OCI-LY3 (cell line): ENCODE measurements around the gene MBTD1.

Experiments used
- H2AFZ ChIP-seq: fragments of 200-600, 300-600 bp; shearing (Covaris generic); 2 replicates; pipeline ENCODE4 v1.6.0; 2014; ENCODE audit warnings: antibody characterized with exemption, low read depth, low read length
- H3K27ac ChIP-seq: fragments of 200-600, 300-600 bp; sonication (generic); 2 replicates; pipeline ENCODE4 v1.5.1; 2014; ENCODE audit warnings: mild to moderate bottlenecking, low read length, moderate library complexity, mixed read lengths
- H3K27me3 ChIP-seq: fragments of 200-600, 300-600 bp; sonication (generic); 2 replicates; pipeline ENCODE4 v1.6.1; 2014; ENCODE audit warnings: low read depth, low read length, mixed read lengths
- H3K36me3 ChIP-seq: fragments of 200-600, 300-600 bp; sonication (generic); replicated peaks from 2 replicates; pipeline ENCODE3; 2014; ENCODE audit warnings: low read depth, low read length, mixed read lengths
- H3K4me1 ChIP-seq: fragments of 300-600, 200-600 bp; sonication (generic); 2 replicates; pipeline ENCODE4 v1.6.1; 2014; ENCODE audit warnings: low read length, mixed read lengths
- H3K4me2 ChIP-seq: fragments of 200-600, 300-600 bp; sonication (generic); 2 replicates; pipeline ENCODE4 v1.6.1; 2014; ENCODE audit warnings: low read length, mixed read lengths
- H3K4me3 ChIP-seq: fragments of 300-600, 200-600 bp; sonication (generic); 2 replicates; pipeline ENCODE4 v1.5.1; 2014; ENCODE audit warnings: antibody characterized with exemption, mild to moderate bottlenecking, low read length, moderate library complexity
- H3K79me2 ChIP-seq: fragments of 300-600, 200-600 bp; shearing (Covaris generic); 2 replicates; pipeline ENCODE4 v1.6.1; 2014; ENCODE audit warnings: mild to moderate bottlenecking, low read length, mixed read lengths
- H3K9ac ChIP-seq: fragments of 300-600, 200-600 bp; shearing (Covaris generic); 2 replicates; pipeline ENCODE4 v1.6.0; 2014; ENCODE audit warnings: mild to moderate bottlenecking, low read length, moderate library complexity
- H3K9me3 ChIP-seq: fragments of 200-600, 300-600 bp; shearing (Covaris generic); 2 replicates; pipeline ENCODE4 v1.6.1; 2014; ENCODE audit warnings: low read length, mixed read lengths; ENCODE audit not compliant: insufficient read depth
- H4K20me1 ChIP-seq: fragments of 200-600, 300-600 bp; sonication (generic); 2 replicates; pipeline ENCODE4 v1.6.1; 2016; ENCODE audit warnings: low read length, mixed read lengths; ENCODE audit not compliant: insufficient read depth
- CTCF ChIP-seq: fragments of 200-600, 300-600 bp; sonication (generic); IDR thresholded peaks from 2 replicates; pipeline ENCODE4 v1.5.1; 2014; ENCODE audit warnings: antibody characterized with exemption, low read length, low read depth
- EZH2phosphoT487 ChIP-seq: fragments of 200-600 bp; shearing (Covaris generic); IDR thresholded peaks from 2 replicates; pipeline ENCODE4 v1.6.1; 2018; ENCODE audit warnings: antibody characterized with exemption, mixed run types, low read depth

Gene MBTD1

GRCh38 chr17:51200846-51201245, 59.0 kb downstream of the MBTD1 start:
- no peaks in the 10 kb centered on the region for H3K9me3 ChIP-seq
- H3K4me3 ChIP-seq, result no peak overlapping the region
- no peaks in the 10 kb centered on the region for H3K27me3 ChIP-seq
- TF ChIP-seq CTCF (no peak), EZH2phosphoT487 (no peak)
- no peak overlapping the region for H2AFZ ChIP-seq
- no peaks in the 10 kb centered on the region for H3K79me2 ChIP-seq
- H3K27ac ChIP-seq, result no peak overlapping the region
- H3K4me2 ChIP-seq, result no peak overlapping the region
- H3K4me1 ChIP-seq, result no peaks in the 10 kb centered on the region
- peaks cover 40% of the 10 kb centered on the region for H3K36me3 ChIP-seq
- no peaks in the 10 kb centered on the region for H4K20me1 ChIP-seq
- no peak overlapping the region for H3K9ac ChIP-seq

- peaks cover 38% of the 10 kb centered on the region for H3K36me3 ChIP-seq
Measured at GRCh38 chr17:51200295-51200694, 59.6 kb downstream of the MBTD1 start.

DNA sequence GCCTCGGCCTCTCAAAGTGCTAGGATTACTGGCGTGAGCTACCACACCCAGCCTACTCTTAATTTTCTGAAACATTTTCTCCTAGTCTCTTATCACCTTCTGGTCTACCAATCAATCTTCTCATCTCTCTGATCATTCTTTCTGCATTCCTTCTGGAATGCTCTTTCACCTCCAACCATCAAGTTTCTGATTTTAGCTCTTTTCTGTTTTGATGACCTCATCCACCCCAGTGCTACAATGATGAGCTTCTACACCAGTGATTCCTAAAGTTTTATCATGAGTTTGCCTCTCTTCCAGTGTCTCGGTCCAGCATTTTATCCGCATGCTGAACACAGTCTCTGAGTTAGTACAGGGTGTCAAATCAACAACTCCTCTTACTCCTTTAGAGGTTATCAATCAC, 62.1 kb downstream of the MBTD1 start:
- Histone ChIP-seq H3K4me3 (no peak overlapping the region), H3K79me2 (no peaks in the 10 kb centered on the region), H2AFZ (no peak overlapping the region), H3K4me1 (no peaks in the 10 kb centered on the region), H3K9me3 (no peaks in the 10 kb centered on the region), H3K9ac (no peak overlapping the region), H4K20me1 (no peaks in the 10 kb centered on the region), H3K4me2 (no peak overlapping the region), H3K27me3 (no peaks in the 10 kb centered on the region), H3K36me3 (peaks cover 28% of the 10 kb centered on the region), H3K27ac (no peak overlapping the region)
- no peak for TF ChIP-seq EZH2phosphoT487
- no peak for TF ChIP-seq CTCF

More at GRCh38 chr17:51200295-51200694, 59.6 kb downstream of the MBTD1 start:
- H3K4me3 ChIP-seq, result no peak overlapping the region
- H3K79me2 ChIP-seq, result no peaks in the 10 kb centered on the region
- H3K9ac ChIP-seq, result no peak overlapping the region
- H2AFZ ChIP-seq, result no peak overlapping the region
- TF ChIP-seq EZH2phosphoT487 (no peak), CTCF (no peak)
- H3K27me3 ChIP-seq, result no peaks in the 10 kb centered on the region
- no peaks in the 10 kb centered on the region for H3K4me1 ChIP-seq
- H4K20me1 ChIP-seq, result no peaks in the 10 kb centered on the region
- H3K4me2 ChIP-seq, result no peak overlapping the region
- H3K27ac ChIP-seq, result no peak overlapping the region
- no peaks in the 10 kb centered on the region for H3K9me3 ChIP-seq

GRCh38 chr17:51191895-51192294, 68.0 kb downstream of the MBTD1 start:
- H3K36me3 ChIP-seq, result peaks cover 27% of the 10 kb centered on the region
- no peak for TF ChIP-seq CTCF
- TF ChIP-seq EZH2phosphoT487, result no peak
- H3K4me2 ChIP-seq, result no peak overlapping the region

More at GRCh38 chr17:51191895-51192294, 68.0 kb downstream of the MBTD1 start:
- no peak overlapping the region for H3K4me3 ChIP-seq
- H3K4me1 ChIP-seq, result no peaks in the 10 kb centered on the region
- H2AFZ ChIP-seq, result no peak overlapping the region
- no peak overlapping the region for H3K9ac ChIP-seq
- H3K9me3 ChIP-seq, result no peaks in the 10 kb centered on the region
- H3K27ac ChIP-seq, result no peak overlapping the region
- no peaks in the 10 kb centered on the region for H3K27me3 ChIP-seq
- no peaks in the 10 kb centered on the region for H3K79me2 ChIP-seq
- no peaks in the 10 kb centered on the region for H4K20me1 ChIP-seq
